ENCODE results near the gene NTMT2.
A peak's percentile ranks its signal among the peaks of the same experiment; 100 is the strongest.

Gene NTMT2

GRCh38 chr1:170196490-170197236 lies 50.9 kb downstream of the NTMT2 start:
- no peak for TF ChIP-seq CTCF (IDR thresholded peaks at IDR 0.05; ENCODE audit: unreplicated experiment in 3 of 3)
- peaks cover 40% of the 10 kb centered on the region for H3K4me1 Mint-ChIP-seq
- no peaks in the 10 kb centered on the region for H3K36me3 Mint-ChIP-seq (ENCODE audit: low read depth)
- no peak overlapping the region for H3K4me3 Mint-ChIP-seq
- no peaks in the 10 kb centered on the region for H3K27me3 Mint-ChIP-seq (ENCODE audit: low read depth)
- peaks cover 22% of the 10 kb centered on the region for H3K9me3 Mint-ChIP-seq
- H3K27ac Mint-ChIP-seq, result peak overlapping the region; percentile 29 to 62 (median 45)

- Mint-ChIP-seq H3K36me3 (ENCODE audit: low read depth) (no peaks in the 10 kb centered on the region), H3K4me3 (no peak overlapping the region), H3K4me1 (peaks cover 49% of the 10 kb centered on the region), H3K9me3 (peaks cover 14% of the 10 kb centered on the region), H3K27me3 (ENCODE audit: low read depth) (no peaks in the 10 kb centered on the region), H3K27ac (peak overlapping the region; percentile 29 to 79 (median 72))
- TF ChIP-seq CTCF (IDR thresholded peaks at IDR 0.05; ENCODE audit: unreplicated experiment in 3 of 3), result no peak
Measured at GRCh38 chr1:170198090-170198489, 52.3 kb downstream of the NTMT2 start.

- Mint-ChIP-seq H3K4me1 (peaks cover 53% of the 10 kb centered on the region), H3K36me3 (ENCODE audit: low read depth) (no peaks in the 10 kb centered on the region), H3K4me3 (no peak overlapping the region), H3K9me3 (peaks cover 9% of the 10 kb centered on the region), H3K27me3 (ENCODE audit: low read depth) (no peaks in the 10 kb centered on the region), H3K27ac (peak overlapping the region in 1 of 3 experiments; percentile 72)
- no peak for TF ChIP-seq CTCF (IDR thresholded peaks at IDR 0.05; ENCODE audit: unreplicated experiment in 3 of 3)
Measured at GRCh38 chr1:170198584-170198983, 52.8 kb downstream of the NTMT2 start.

GRCh38 chr1:170200161-170200560 lies 54.4 kb downstream of the NTMT2 start:
- Mint-ChIP-seq H3K27ac (peak overlapping the region; percentile 75 to 90 (median 89)), H3K4me1 (peaks cover 69% of the 10 kb centered on the region), H3K9me3 (peaks cover 2% of the 10 kb centered on the region), H3K27me3 (ENCODE audit: low read depth) (no peaks in the 10 kb centered on the region), H3K36me3 (ENCODE audit: low read depth) (no peaks in the 10 kb centered on the region), H3K4me3 (no peak overlapping the region)
- no peak for TF ChIP-seq CTCF (IDR thresholded peaks at IDR 0.05; ENCODE audit: unreplicated experiment in 3 of 3)

- Mint-ChIP-seq H3K36me3 (ENCODE audit: low read depth) (no peaks in the 10 kb centered on the region), H3K4me1 (peaks cover 72% of the 10 kb centered on the region), H3K27ac (peak overlapping the region; percentile 75 to 90 (median 89)), H3K9me3 (peaks cover 2% of the 10 kb centered on the region), H3K27me3 (ENCODE audit: low read depth) (no peaks in the 10 kb centered on the region), H3K4me3 (no peak overlapping the region)
- TF ChIP-seq CTCF (IDR thresholded peaks at IDR 0.05; ENCODE audit: unreplicated experiment in 3 of 3), result no peak
Measured at GRCh38 chr1:170200621-170201397, 55.0 kb downstream of the NTMT2 start.

All from nephron (organoid).